ENCODE results near the gene ZNF830.
"Not testable (repeated sequence)": the region's sequence is repeated elsewhere in the genome, so short reads cannot be mapped to it uniquely, and the experiment has no call there.

ZNF830 gene

DNA sequence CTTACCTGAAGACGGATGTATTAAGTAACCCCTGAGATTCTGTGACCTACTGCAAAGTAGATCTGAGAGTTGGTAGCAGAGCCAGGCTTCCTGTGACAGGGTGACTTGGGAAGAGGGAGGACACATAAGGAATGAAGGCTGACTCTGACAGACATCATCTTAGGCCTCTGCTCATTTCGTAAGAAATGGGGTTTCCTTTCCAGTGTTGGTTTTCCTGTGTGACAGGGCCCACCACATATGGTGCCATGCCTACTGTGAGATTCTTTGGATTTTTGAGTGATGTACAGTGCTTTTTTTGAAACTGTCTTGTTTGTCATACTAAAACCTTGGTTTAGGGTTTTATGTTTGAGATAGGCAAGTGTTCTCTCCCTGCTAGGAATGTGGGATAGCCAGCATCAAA, 31.7 kb downstream of the ZNF830 start:
- DNase-seq: no peak

DNA sequence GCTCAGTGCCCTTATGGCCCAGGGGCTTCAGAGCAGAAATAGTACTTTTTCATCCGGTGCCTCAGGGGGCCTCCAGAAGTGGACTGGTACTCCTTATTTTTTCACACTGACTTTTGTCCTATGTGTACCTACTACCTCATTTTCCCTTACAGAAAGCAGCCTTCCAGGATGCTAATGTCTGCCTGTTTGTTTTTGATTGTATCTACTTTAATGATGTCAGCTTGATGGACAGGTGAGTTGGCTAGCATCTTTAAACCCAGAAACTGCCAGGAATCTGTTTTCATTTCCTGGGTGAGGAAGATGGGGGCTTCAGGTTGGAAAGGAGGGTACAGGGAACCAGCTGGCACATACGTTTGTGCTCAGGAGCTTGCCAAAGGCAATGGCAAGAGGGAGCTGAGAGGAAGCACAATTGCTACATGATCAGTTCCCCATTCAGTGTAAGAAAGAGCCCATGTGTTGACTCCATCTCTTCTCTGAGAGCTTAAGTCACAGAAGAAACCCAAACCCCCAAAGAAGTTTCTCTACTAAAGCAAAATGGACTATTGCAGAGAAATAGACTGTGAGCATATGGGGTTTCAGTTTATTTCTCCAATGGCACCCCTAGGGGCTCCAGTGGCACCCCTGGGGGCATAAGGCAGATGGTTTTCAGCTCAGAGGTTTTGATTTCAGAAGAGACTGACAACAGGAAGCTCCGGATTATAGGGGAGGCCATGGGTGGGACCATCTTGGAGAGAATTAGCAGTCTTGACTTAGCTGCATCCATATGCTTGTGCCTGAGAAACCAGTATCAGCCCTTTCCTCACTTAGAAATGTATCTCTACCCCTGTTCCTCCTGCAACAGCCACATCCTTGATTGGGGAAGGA, 35.3 kb downstream of the ZNF830 start:
- DNase-seq: no peak

DNA sequence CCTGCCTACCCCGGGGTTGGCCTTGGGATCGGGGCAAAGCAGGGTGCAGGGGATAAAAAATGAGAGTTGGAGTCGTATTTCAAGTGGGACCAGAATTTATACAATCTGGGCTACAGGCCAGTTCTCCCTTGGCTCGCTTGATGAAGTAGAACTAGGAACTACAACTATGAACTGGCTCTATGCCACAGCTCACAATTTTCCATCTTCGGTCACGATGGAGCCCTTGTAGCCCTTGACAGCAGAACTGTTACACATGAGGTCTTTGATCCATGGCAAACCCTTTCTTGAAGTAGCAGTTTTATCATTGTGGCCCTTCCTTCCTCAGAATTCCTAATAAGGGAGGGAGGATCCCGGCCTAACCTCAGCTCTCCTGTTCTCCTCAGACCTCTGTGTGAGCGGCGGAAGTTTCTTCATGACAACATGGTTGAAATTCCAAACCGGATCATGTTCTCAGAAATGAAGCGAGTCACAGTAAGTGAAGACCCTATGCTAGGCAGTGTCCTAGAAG, 36.1 kb downstream of the ZNF830 start:
- DNase-seq: no peak

DNA sequence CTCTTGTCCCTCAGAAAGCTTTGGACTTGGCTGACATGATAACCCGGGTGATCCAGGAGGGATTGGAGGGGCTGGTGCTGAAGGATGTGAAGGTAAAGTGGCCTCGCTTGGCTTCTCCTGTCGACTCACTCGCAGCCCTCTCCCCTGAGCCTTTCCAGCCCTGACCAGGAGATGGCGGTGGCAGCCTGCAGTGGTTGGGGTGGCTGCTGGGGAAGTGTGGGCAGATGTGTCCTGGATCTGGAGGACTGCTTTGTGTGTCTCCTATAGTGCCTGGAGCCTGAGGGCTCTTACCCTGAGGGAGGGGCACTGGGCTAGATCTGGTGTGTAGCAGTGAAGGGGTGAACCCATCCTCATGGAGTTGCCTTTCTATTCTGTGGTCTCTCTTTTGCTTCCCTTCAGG, 36.9 kb downstream of the ZNF830 start:
- peak; percentile 19 for DNase-seq

DNA sequence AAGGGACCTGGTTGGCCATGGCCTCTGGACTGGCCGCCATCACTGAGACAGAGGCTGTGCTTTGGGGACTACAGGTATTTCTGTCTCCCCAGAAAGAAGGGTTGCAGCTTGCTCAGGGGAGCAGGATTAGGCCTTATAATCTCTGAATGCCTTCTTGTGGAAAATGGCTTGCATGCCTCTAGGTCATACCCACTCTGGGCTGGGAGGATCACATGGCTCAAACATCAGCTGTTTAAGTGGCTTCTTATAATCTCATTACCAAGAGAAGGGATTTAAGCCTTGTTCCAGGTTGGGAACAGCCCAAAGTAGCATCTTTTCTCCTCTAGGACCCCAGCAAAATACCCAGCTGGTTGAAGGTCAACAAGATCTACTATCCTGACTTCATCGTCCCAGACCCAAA, 38.1 kb downstream of the ZNF830 start:
- DNase-seq: no peak

DNA sequence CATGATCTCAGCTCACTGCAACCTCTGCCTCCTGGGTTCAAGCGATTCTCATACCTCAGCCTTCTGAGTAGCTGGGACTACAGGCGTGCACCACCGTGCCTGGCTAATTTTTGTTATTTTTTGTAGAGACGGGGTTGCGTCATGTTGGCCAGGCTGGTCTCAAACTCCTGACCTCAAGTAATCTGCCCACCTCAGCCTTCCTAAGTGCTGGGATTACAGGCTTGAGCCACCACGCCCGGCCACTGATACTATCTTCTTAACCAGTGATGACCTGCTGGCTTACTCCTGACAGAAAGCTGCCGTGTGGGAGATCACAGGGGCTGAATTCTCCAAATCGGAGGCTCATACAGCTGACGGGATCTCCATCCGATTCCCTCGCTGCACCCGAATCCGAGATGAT, 39.6 kb downstream of the ZNF830 start:
- DNase-seq: not testable (repeated sequence)

DNA sequence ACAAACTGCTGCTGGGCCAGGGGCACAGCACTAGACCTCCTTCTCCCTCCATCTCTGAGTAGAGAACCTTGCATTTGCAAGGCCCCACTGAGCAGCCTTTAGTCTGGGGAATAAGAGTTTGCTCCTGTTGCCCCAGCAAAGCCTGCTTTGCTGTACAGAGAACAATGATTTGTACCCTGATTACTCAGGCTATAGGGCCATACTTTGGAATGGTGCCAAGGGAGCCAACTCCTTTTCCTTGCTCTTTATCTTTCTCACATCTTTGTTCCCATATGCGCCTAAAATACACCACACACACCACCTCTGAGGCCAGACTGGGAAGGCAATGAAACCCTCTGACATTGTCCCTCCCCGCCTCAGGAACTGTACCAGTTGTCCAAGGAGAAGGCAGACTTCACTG, 40.2 kb downstream of the ZNF830 start:
- DNase-seq: no peak

DNA sequence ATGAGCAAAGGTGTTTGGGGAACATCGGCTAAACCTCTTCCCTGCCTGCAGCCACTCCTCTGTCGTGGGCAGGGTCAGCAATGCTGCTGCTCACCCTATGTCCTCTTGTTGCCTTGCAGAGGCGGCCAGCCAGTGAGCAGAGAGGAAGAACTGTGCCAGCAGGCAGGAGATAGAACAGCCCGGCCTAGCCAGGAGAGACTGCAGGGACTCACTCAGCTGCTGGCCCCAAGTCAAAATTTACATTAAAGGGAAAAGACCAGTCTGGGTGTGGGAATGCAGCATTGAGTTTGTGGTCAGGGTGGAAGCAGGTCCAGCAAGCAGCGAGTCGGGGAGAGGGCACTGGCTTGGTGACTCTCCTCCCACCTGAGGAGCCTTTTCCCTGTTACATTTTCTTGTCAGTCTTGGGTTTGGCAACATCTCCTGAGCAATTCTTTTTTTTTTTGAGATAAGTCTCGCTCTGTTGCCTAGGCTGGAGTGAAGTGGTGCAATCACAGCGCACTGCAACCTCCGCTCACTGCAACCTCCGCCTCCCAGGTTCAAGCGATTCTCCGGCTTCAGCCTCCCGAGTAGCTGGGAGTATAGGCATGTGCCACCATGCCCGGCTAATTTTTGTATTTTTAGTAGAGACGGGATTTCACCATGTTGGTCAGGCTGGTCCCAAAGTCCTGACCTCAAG, 41.7 kb downstream of the ZNF830 start:
- DNase-seq: no peak

DNA sequence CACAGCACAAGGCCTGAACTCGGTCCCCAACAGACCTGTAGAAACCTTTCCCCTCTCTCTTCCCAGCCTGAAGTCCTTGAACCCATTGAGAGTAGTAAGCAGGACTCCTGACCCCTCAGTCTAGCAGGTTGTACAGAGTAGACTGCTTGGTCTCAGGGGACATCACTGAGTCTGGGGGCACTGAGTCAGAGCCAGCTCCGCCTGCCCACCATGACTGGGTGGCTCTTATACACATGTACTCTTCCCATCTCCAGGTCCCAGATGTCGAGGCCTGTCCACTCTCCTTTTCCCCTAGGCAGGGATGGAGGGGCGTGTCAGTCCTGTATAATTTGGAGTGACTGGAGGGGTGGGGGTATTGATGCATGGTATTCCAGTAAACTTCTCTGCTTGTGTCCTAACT, 42.4 kb downstream of the ZNF830 start:
- DNase-seq: no peak

DNA sequence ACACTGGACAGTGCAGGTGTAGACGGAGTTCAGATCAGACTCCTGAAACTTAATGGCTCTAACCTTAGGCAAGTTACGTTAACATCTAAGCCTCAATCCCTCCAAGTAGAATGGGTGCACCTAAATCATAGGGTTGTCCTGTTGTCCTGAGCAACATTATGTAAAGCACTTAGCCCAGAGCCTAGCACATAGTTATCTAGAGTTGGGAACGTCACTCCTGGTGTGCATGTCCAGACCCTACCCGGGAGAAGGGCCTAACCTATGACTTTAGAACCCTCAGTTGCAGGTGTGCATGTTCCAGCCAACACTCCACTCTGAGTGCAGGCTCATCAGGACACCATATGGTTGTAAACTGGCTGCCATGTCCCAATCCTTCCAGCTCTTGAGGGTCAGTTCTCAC, 45.0 kb downstream of the ZNF830 start:
- no peak for DNase-seq

DNA sequence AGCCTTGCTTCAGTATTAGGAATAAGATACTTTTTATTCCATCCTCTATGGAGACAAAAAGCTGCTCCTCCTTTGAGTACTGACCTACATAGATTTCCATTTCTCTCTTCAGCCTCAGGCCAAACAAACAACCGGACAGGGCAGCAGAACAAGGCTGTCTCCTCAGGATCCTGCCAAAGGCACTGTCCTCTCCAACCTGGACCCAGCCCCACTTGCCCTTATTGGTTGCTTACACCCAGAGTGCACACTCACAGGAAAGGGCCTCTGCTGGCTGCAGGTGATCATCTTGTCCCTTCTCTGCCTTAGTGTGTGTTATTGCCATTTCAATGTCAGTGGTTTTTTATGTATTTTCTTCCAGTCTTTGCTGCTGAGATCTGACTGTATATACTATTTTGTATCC, 45.6 kb downstream of the ZNF830 start:
- no peak for DNase-seq

DNA sequence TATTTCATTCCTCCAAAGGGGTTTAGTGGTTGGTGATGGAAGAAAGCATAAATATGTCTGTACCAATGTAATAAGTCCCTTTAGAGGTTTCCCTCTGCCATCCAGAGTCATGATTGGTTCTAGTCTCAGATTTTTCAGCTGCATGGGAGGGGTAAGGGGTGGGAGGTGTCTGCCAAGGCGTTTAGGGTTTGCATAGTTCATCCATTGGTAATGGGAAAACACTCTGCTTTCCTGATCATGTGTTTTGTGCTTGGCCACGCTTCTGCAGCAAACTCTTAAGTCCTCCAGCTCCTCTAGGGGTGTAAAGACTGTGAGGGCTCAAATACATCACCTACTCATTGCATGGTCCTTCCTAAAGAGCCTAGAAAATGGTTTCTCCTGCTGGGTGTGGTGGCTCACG, 48.8 kb downstream of the ZNF830 start:
- DNase-seq: no peak

DNA sequence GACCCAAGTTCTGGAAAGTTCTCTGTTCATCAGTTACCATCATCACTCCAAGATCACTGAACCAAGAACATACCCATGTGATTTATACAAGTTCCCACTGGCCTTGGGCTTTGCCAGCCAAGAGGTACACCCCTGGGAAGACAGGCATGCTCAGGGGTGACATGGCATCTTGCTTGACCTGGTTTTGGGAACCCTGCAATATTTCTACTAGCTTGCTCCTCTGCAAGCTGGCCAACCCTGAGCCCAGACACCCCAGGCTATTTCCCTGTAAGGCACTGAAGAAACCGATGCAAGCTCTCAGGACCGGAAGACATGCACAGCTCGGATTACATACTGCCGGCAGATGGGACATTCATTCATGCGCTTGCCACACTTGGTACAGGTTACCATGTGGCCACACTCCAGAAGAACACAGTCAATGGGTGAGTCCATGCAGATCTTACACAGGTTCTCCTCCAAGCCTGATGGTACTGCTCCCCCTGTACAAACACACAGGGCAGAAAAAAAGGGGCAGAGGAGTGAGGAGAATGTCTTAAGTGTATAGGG, 50.4 kb downstream of the ZNF830 start:
- no peak for DNase-seq

Data from KG1 (cell line).